Stimulated activated CD8-positive, alpha-beta memory T cell treated with anti-CD3 and anti-CD28 coated beads, Interleukin-12 subunit alpha, Interleukin-12 subunit beta, amount 100 ng/mL, for 1 hour (primary cell): ENCODE data around the gene TMEM167A.
"Not testable (repeated sequence)": the region's sequence is repeated elsewhere in the genome, so short reads cannot be mapped to it uniquely, and the experiment has no call there.

Experiments
- DNase-seq: peaks from one replicate; pipeline ENCODE4 v3.0.0-alpha.2; 2020; ENCODE audit warnings: low read depth

The TMEM167A gene

GRCh38 chr5:83090169-83090568 is 13.0 kb upstream of the TMEM167A start:
- no peak for DNase-seq

GRCh38 chr5:83085106-83085505 is 7.9 kb upstream of the TMEM167A start:
- DNase-seq = no peak

GRCh38 chr5:83084336-83084735 is 7.1 kb upstream of the TMEM167A start:
- DNase-seq = no peak

- no peak for DNase-seq
Observed at GRCh38 chr5:83082750-83083149, 5.6 kb upstream of the TMEM167A start.

GRCh38 chr5:83077662-83078261 is 568 bp upstream of the TMEM167A start:
- no peak for DNase-seq

- no peak for DNase-seq
Observed at GRCh38 chr5:83072966-83073365, 4.2 kb downstream of the TMEM167A start.

GRCh38 chr5:83071286-83072051 is 5.7 kb downstream of the TMEM167A start:
- no peak for DNase-seq

GRCh38 chr5:83069096-83069799 is 7.9 kb downstream of the TMEM167A start:
- DNase-seq = no peak

- DNase-seq = not testable (repeated sequence)
Observed at GRCh38 chr5:83067377-83067776, 9.8 kb downstream of the TMEM167A start.

- DNase-seq = no peak
Observed at GRCh38 chr5:83066548-83067110, 10.6 kb downstream of the TMEM167A start.

GRCh38 chr5:83059341-83059740 is 17.9 kb downstream of the TMEM167A start:
- DNase-seq = no peak

- no peak for DNase-seq
Observed at GRCh38 chr5:83058726-83059125, 18.5 kb downstream of the TMEM167A start.

- no peak for DNase-seq
Observed at GRCh38 chr5:83055166-83055565, 22.0 kb downstream of the TMEM167A start.

- no peak for DNase-seq
Observed at GRCh38 chr5:83050723-83051340, 26.4 kb downstream of the TMEM167A start.

- DNase-seq = no peak
Observed at GRCh38 chr5:83049370-83049885, 27.8 kb downstream of the TMEM167A start.

- no peak for DNase-seq
Observed at GRCh38 chr5:83048811-83049210, 28.4 kb downstream of the TMEM167A start.

- DNase-seq = no peak
Observed at GRCh38 chr5:83048277-83048676, 28.9 kb downstream of the TMEM167A start.

- no peak for DNase-seq
Observed at GRCh38 chr5:83044926-83045325, 32.3 kb downstream of the TMEM167A start.

GRCh38 chr5:83042507-83042906 is 34.7 kb downstream of the TMEM167A start:
- no peak for DNase-seq

GRCh38 chr5:83038924-83039323 is 38.3 kb downstream of the TMEM167A start:
- DNase-seq = no peak

GRCh38 chr5:83036991-83037575 is 40.1 kb downstream of the TMEM167A start:
- DNase-seq = no peak
